ENCODE measurements around the gene CDC42BPG. TPM values are rescaled to one million over a fixed set of nuclear protein-coding genes. Genes with fewer than 3 reads are reported as not detected.

Gene CDC42BPG
- polyA plus RNA-seq, 1 experiment, result 0.02 TPM

DNA sequence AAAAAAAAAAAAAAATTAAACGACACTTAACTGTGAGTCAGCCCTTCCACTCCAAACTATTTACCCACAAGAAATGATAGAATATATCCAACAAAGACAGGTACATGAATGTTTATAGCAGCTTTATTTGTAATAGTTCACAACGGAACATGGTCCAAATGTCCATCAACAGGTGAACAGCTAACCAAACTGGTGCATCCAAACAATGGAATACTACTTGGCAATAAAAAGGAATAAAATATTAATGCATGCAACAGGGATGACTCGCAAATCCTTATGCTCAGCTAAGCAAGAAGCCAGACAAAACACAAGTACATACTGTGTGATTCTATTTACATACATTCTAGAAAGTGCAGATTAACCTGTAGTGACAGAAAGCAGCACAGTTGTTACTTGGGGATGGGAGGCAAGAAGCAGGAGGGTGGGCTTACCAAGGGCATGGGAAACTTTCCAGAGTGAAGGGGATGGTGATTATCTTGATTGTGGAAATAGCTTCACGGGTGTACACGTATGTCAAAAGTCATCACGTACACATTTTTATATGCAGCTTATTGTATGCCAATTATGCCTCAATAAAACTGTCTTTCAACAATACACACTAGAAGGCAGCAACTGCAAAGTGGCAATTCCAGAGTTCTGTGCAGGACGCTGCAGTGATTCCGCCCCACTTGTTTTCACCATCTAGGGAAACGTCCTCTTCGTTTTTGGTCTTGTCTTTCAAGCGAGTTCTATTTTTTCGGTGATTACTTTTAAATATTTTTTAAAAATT is 59.5 kb downstream of the CDC42BPG start:
- CTCF ChIA-PET, result no interaction called here
- DNase-seq (ENCODE audit: low read depth), result no peak
- TF ChIP-seq, protein P1, sequence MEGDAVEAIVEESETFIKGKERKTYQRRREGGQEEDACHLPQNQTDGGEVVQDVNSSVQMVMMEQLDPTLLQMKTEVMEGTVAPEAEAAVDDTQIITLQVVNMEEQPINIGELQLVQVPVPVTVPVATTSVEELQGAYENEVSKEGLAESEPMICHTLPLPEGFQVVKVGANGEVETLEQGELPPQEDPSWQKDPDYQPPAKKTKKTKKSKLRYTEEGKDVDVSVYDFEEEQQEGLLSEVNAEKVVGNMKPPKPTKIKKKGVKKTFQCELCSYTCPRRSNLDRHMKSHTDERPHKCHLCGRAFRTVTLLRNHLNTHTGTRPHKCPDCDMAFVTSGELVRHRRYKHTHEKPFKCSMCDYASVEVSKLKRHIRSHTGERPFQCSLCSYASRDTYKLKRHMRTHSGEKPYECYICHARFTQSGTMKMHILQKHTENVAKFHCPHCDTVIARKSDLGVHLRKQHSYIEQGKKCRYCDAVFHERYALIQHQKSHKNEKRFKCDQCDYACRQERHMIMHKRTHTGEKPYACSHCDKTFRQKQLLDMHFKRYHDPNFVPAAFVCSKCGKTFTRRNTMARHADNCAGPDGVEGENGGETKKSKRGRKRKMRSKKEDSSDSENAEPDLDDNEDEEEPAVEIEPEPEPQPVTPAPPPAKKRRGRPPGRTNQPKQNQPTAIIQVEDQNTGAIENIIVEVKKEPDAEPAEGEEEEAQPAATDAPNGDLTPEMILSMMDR (IDR thresholded peaks at IDR 0.05; ENCODE audit: insufficient read depth, low read depth, low read length), result no peak

DNA sequence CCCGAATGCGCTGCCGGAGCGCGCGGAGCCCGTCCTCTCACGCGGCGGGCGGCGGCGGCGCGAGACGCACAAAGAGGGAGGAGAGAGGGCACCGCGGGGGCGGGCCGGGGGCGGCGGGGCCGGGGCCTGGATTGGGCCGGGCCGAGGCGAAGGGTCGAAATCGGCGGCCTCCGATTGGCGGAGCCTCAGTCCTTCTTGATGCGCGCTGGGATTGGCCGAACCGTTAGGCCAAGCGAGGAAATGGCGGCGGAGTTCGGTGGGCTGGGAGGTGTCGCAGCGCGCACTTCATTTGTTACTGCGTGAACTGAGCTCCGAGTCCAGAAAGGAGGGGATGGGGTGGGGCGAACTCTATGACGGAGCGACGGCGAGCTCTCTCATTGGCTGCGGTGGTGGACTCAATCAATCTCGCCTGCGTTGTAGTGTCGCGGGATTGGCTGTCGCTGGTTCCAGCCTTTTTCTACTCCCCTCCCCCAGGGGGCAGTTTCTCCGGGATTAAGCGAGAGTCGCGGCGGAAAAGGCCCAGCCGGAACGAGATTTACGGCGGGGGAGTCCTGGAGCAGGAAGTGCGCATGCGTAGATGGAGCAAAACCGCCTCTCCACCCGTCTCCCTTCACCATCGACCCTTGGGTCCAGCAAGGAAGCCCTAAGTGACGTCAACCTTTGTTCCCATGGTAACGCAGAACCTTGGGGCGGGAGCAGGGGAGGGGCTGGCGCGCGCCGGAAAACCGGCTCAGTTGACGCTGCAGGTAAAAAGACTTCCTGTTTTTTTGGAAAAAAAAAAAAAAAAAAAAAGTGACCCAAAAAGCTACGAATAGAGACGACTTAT is 65.8 kb downstream of the CDC42BPG start, which contains the start of gene SF1:
TSS of gene SF1 (minus strand) at position 70 of the 826 bp plus-strand sequence. CDS start 150 bp downstream, outside the sequence.
- POLR2A ChIA-PET, result interaction anchor here (0.6 kb wide), 1 partner anchor 15 kb away, joined by 12 read pairs; no protein-coding TSS in a partner anchor

More for the DNA sequence above, 59.5 kb downstream of the CDC42BPG start:
- POLR2A ChIA-PET, result no interaction called here
- H3K27me3 ChIP-seq (ENCODE audit: control insufficient read depth, insufficient read depth, low read length), result no peaks in the 10 kb centered on the region
- H3K36me3 ChIP-seq (ENCODE audit: control insufficient read depth, insufficient read depth, low read length), result peaks cover 8% of the 10 kb centered on the region
- no peak overlapping the region for H3K4me3 ChIP-seq (ENCODE audit: low read depth, low read length)

DNA sequence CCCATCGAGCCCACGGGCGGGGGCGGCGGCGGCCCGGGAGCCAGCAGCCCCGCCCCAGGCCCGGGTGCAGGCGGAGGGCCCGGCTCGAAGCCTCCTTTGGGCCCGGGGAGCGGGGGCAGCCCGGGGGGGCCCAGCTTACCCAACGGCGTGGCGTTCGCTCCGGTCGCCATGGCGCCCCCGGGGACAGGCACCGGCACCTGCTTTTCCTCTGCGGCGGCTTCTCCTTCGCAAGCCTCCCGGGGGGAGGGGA is 66.3 kb downstream of the CDC42BPG start:
- peaks cover 19% of the 10 kb centered on the region for H3K36me3 ChIP-seq (ENCODE audit: control insufficient read depth, insufficient read depth, low read length)
- peak overlapping the region; percentile 55 for H3K4me3 ChIP-seq (ENCODE audit: low read depth, low read length)
- no peak for DNase-seq (ENCODE audit: low read depth)
- TF ChIP-seq, protein P1 (IDR thresholded peaks at IDR 0.05; ENCODE audit: insufficient read depth, low read depth, low read length), result no peak
- no peaks in the 10 kb centered on the region for H3K27me3 ChIP-seq (ENCODE audit: control insufficient read depth, insufficient read depth, low read length)
- POLR2A ChIA-PET, result no interaction called here
- CTCF ChIA-PET, result interaction anchor here (1.0 kb wide), 2 partner anchors 24 to 35 kb away, joined by 3 to 5 read pairs; partner anchors contain the start of gene MAP4K2

More for the DNA sequence above, 65.8 kb downstream of the CDC42BPG start, which contains the start of gene SF1:
- peak; percentile 99 for DNase-seq (ENCODE audit: low read depth)
- no peaks in the 10 kb centered on the region for H3K27me3 ChIP-seq (ENCODE audit: control insufficient read depth, insufficient read depth, low read length)
- CTCF ChIA-PET, result interaction anchor here (0.8 to 1.0 kb wide), 3 partner anchors 24 to 332 kb away, joined by 3 to 5 read pairs (median 3); partner anchors contain the start of gene MAP4K2
- TF ChIP-seq, protein P1 (IDR thresholded peaks at IDR 0.05; ENCODE audit: insufficient read depth, low read depth, low read length), result no peak
- peaks cover 15% of the 10 kb centered on the region for H3K36me3 ChIP-seq (ENCODE audit: control insufficient read depth, insufficient read depth, low read length)
- H3K4me3 ChIP-seq (ENCODE audit: low read depth, low read length), result peak within 1 kb of the TSS; percentile 55

DNA sequence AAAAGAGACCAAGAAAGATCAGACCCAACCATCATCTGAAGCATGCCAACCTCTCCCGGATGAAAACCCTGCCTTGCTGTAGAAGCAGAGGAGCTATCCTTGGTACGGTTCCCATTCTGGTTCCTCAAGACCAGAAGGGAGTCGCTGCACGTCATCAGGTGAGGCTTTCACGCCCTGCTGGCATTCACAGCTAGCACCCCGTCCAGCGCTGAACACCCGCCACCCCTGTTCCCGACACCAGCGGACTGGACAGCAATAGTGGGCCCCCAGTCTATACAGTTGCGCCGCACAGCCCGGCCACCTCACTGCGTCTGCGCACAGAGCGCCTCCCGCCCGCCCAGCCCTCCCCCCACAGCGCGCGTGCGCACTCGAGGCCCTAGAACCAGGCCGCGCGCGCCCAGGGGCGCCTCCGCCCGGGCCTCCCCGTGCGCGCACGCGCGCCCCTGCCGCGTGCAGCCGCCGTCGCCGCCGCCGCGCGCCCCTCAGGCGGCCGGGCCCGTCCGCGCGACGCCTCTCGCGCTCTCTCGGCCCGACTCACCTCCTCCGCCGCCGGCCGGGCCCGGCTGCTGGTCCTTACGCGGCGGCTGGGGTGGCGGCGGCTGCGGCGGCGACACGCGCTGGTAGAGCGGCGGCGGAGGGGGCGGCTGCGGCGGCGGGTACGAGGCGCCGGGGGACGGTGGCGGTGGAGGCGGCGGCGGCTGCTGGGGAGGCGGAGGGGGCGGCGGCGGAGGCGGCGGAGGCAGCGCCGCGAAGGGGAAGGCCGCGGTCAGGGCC is 66.8 kb downstream of the CDC42BPG start:
- Histone ChIP-seq H3K27me3 (ENCODE audit: control insufficient read depth, insufficient read depth, low read length) (no peaks in the 10 kb centered on the region), H3K4me3 (ENCODE audit: low read depth, low read length) (peak overlapping the region; percentile 55), H3K36me3 (ENCODE audit: control insufficient read depth, insufficient read depth, low read length) (peaks cover 23% of the 10 kb centered on the region)
- ChIA-PET CTCF (interaction anchor here (0.8 to 1.0 kb wide), 3 partner anchors 9 to 340 kb away, joined by 3 read pairs; partner anchors contain the start of gene ZNHIT2), POLR2A (no interaction called here)
- no peak for DNase-seq (ENCODE audit: low read depth)
- TF ChIP-seq, protein P1 (IDR thresholded peaks at IDR 0.05; ENCODE audit: insufficient read depth, low read depth, low read length), result no peak
